ENCODE data around the gene TRIP10.
A peak's percentile ranks its signal among the peaks of the same experiment; 100 is the strongest.
"Not testable (repeated sequence)": the region's sequence is repeated elsewhere in the genome, so short reads cannot be mapped to it uniquely, and the experiment has no call there.

TRIP10 gene

DNA sequence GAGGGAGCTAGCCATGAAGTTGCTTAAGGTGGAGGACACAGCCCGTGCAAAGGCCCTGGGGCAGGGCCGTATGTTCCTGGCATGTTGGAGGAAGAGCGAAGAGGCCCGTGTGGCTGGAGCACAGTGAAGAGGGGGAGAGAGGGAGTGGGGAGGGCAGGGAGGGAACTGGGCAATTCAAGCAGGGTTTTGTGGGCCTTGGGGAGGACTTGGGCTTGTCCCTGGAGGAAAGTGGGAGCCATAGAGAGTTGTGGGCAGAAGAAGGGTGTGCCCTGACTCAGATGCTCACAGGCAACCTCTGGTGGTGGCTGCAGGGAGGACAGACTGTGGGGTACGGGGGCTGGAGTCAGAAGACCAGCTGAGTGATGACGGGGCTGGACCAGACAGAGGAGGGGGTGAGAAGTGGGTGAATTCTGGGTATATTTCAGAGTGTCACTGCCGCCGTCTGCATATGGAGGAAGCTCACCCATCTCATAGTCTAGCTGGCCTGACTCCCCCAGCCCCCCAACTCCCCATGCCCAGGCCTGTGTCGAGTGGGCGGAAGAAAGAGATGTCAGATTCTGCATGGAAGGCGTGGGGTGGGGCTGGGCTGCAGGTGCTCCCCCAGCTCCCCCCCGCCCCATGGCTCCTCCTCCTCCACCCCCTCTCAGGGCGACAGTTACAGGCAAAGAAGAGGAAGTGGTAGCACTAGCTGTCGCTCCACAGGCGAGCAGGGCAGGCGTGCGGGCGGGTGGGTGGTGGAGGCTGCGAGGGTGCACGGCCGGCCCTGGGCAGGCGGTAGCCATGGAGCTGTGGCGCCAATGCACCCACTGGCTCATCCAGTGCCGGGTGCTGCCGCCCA, 32.8 kb downstream of the TRIP10 start, which contains the start of gene VAV1:
TSS of gene VAV1 (plus strand) at position 681 of the 838 bp plus-strand sequence. CDS start at position 781, 100 bp downstream.
- peak within 1 kb of the TSS; percentile 37 to 40 for H3K4me3 ChIP-seq
- H3K9me3 ChIP-seq: no peaks in the 10 kb centered on the region
- H3K4me1 ChIP-seq: peaks cover 0 to 7% (median 4%) of the 10 kb centered on the region in 4 donors
- no peak within 1 kb of the TSS for H3K27ac ChIP-seq
- DNase-seq: peak in 1 of 2 donors; percentile 61
- intact Hi-C loops (cut with DNase I; ENCODE audit: low total_unique reads): no loop called here
- peaks cover 4 to 34% of the 10 kb centered on the region in 2 donors for H3K27me3 ChIP-seq
- H3K36me3 ChIP-seq: no peaks in the 10 kb centered on the region
- TF ChIP-seq, protein P1, sequence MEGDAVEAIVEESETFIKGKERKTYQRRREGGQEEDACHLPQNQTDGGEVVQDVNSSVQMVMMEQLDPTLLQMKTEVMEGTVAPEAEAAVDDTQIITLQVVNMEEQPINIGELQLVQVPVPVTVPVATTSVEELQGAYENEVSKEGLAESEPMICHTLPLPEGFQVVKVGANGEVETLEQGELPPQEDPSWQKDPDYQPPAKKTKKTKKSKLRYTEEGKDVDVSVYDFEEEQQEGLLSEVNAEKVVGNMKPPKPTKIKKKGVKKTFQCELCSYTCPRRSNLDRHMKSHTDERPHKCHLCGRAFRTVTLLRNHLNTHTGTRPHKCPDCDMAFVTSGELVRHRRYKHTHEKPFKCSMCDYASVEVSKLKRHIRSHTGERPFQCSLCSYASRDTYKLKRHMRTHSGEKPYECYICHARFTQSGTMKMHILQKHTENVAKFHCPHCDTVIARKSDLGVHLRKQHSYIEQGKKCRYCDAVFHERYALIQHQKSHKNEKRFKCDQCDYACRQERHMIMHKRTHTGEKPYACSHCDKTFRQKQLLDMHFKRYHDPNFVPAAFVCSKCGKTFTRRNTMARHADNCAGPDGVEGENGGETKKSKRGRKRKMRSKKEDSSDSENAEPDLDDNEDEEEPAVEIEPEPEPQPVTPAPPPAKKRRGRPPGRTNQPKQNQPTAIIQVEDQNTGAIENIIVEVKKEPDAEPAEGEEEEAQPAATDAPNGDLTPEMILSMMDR (IDR thresholded peaks at IDR 0.05): no peak

DNA sequence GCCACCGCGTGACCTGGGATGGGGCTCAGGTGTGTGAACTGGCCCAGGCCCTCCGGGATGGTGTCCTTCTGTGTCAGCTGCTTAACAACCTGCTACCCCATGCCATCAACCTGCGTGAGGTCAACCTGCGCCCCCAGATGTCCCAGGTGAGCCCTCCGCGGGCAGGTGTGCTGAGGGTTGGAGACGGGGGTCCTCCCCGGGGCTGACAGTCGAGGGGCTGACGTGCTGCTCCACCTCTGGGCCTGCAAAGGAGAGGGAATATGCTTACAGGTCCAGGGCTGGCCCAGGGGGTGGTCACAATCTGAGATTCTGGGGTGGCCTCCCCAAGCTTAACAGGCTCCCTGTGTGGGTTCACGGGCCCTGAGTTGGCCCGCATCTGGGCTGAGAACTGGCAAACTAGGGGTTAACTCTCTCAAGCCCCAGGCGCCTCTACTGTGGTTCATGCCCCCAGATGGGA, 33.4 kb downstream of the TRIP10 start:
- Histone ChIP-seq H3K27ac (no peak overlapping the region), H3K36me3 (no peaks in the 10 kb centered on the region), H3K27me3 (peaks cover 0 to 27% of the 10 kb centered on the region in 2 donors), H3K4me3 (peak overlapping the region; percentile 37 to 40), H3K9me3 (no peaks in the 10 kb centered on the region), H3K4me1 (peaks cover 0 to under 1% (median under 1%) of the 10 kb centered on the region in 4 donors)
- no peak for DNase-seq
- intact Hi-C loops (cut with DNase I; ENCODE audit: low total_unique reads): no loop called here
- TF ChIP-seq, protein P1 (IDR thresholded peaks at IDR 0.05): no peak

DNA sequence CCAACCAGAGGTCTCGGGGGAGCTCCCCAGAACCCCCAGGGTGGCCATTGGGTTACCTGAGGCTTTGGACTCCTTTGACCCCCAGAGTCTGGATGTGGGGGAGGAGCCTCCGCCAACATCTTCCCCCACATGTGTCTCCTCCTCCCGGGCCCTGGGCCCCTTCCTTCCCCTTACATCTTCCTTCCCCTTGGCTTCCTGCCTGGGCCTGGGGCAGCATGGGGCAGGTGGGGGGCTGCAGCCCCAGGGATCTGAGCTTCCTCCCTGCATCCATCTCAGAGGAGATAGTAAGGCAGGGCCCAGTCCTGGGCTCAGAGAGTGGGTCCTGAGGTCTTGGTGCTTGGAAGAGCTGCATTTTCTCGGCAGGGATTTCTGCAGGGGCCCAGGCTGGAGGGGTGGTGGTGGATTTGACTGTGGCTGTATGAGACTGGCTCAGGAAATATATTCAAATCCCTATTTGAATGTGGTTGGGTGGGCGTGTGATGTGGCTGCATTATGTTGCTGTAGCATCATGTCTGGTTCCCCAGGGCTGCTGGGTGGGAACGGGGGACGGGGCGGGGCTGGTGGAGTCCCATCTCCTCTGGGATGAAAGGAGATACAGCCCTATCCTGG, 33.9 kb downstream of the TRIP10 start:
- Histone ChIP-seq H3K27me3 (peaks cover 0 to 25% of the 10 kb centered on the region in 2 donors), H3K36me3 (no peaks in the 10 kb centered on the region), H3K4me3 (peak overlapping the region; percentile 37 to 40), H3K27ac (no peak overlapping the region), H3K9me3 (no peaks in the 10 kb centered on the region), H3K4me1 (no peaks in the 10 kb centered on the region)
- TF ChIP-seq, protein P1 (IDR thresholded peaks at IDR 0.05): no peak
- peak in 1 of 2 donors; percentile 31 for DNase-seq
- intact Hi-C loops (cut with DNase I; ENCODE audit: low total_unique reads): no loop called here

DNA sequence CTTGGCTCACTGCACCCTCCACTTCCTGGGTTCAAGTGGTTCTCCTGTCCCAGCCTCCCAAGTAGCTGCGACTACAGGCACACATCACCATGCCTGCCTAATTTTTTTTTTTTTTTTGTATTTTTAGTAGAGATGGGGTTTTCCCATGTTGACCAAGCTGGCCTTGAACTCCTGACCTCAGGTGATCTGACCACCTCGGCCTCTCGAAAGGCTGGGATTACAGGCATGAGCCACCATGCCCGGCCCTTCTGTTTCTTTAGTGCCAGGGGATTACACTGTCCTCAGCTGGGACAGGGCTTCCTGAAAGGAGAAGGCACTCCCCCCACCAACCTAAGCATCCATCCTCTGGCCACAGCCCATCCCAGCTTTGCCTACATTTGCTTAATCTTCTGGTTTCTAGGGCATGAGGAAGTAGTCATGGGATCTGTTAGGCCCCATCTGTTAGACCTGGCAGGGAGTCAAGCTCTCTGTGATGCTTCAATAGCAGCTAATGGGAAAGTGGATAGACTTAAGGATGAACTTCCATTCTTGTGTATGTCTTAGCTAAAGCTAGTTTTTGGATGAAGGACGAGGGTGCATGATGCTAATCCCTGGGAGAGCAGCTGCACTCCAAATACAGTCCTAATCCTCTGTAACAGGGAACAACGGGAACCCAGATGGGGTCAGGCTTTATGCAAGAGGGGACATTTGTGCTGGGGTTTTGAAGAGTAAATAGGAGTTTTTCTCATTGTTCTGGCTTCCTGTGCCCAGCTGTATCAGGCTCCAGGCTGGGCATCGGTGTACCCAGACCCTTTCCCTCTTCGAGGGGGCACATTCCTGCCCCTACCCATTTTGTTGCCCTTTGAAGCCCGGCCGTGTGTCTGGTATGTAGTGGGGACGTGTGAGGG, 35.6 kb downstream of the TRIP10 start:
- peak in 1 of 2 donors; percentile 36 for DNase-seq
- no peak overlapping the region for H3K27ac ChIP-seq
- intact Hi-C loops (cut with DNase I; ENCODE audit: low total_unique reads): no loop called here
- no peaks in the 10 kb centered on the region for H3K4me1 ChIP-seq
- TF ChIP-seq, protein P1 (IDR thresholded peaks at IDR 0.05): no peak
- H3K36me3 ChIP-seq: no peaks in the 10 kb centered on the region
- no peak overlapping the region for H3K4me3 ChIP-seq
- no peaks in the 10 kb centered on the region for H3K9me3 ChIP-seq
- peaks cover 0 to 19% of the 10 kb centered on the region in 2 donors for H3K27me3 ChIP-seq

DNA sequence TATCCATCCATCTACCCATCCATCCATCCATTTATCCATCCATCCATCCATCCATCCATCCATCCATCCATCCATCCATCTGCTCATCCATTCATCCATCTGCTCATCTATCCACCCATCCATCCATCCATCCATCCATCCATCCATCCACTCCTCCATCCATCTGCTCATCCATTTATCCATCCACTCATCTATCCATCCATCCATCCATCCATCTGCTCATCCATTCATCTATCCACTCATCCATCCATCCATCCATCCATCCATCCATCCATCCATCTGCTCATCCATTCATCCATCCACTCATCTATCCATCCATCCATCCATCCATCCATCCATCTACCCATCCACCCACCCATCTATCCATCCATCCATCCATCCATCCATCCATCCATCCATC, 36.6 kb downstream of the TRIP10 start:
- H3K27ac ChIP-seq; DNase-seq; intact Hi-C loops (cut with DNase I; ENCODE audit: low total_unique reads); H3K36me3 ChIP-seq; H3K4me3 ChIP-seq; H3K4me1 ChIP-seq; H3K9me3 ChIP-seq: not testable (repeated sequence)
- H3K27me3 ChIP-seq: peaks cover 0 to 19% of the 10 kb centered on the region in 2 donors

Data from tibial artery (tissue), 4 donors.